Calu3 (cell line): ENCODE results near the gene PIK3C3. TPM values are rescaled to one million over a fixed set of nuclear protein-coding genes. Genes with fewer than 3 reads are reported as not detected.

Source experiments
- BruUV-seq: library from RNA; stranded (reverse); fragments of 400-500 nt; replicated peaks from 2 replicates; lab custom pipeline; 2021; lab: Mats Ljungman, UMichigan
- CTCF ChIA-PET: fragments of 300-600 bp; sonication (Branson Sonifier 250); formaldehyde crosslinking; loops from one replicate; lab custom pipeline; 2022; ENCODE audit warnings: antibody characterized with exemption; lab: Charles Lee
- DNase-seq: peaks from one replicate; pipeline ENCODE4 v3.0.0; 2022
- H3K27ac Mint-ChIP-seq: one replicate; pipeline ENCODE4 v1.8.0; 2022; ENCODE audit warnings: mixed read lengths; ENCODE audit not compliant: unreplicated experiment
- H3K27me3 Mint-ChIP-seq: one replicate; pipeline ENCODE4 v1.8.0; 2022; ENCODE audit warnings: mixed read lengths; ENCODE audit not compliant: unreplicated experiment
- H3K36me3 Mint-ChIP-seq: one replicate; pipeline ENCODE4 v1.8.0; 2022; ENCODE audit warnings: mild to moderate bottlenecking, moderate library complexity, mixed read lengths; ENCODE audit not compliant: insufficient read depth, unreplicated experiment
- H3K4me1 Mint-ChIP-seq: one replicate; pipeline ENCODE4 v1.8.0; 2022; ENCODE audit warnings: mild to moderate bottlenecking, low read depth, mixed read lengths; ENCODE audit not compliant: unreplicated experiment
- H3K4me3 Mint-ChIP-seq: one replicate; pipeline ENCODE4 v1.8.0; 2022; ENCODE audit warnings: mild to moderate bottlenecking, low read depth, moderate library complexity, mixed read lengths; ENCODE audit not compliant: unreplicated experiment
- H3K9me3 Mint-ChIP-seq: one replicate; pipeline ENCODE4 v1.8.0; 2022; ENCODE audit warnings: low read depth, mixed read lengths; ENCODE audit not compliant: unreplicated experiment
- CTCF ChIP-seq: fragments of 200-600 bp; IDR thresholded peaks from one replicate; pipeline ENCODE4 v1.8.0; 2022; ENCODE audit warnings: antibody characterized with exemption; ENCODE audit not compliant: unreplicated experiment
- intact Hi-C: fragments of 100-400 bp; cut with micrococcal nuclease; formaldehyde crosslinking; loops from one replicate; pipeline ENCODE4 v1.10.0; 2022; ENCODE audit not compliant: unreplicated experiment
- total RNA-seq: library from RNA; stranded (reverse); gene quantifications from 2 replicates; pipeline ENCODE4 v1.2.3, GENCODE V29; 2022

PIK3C3 gene
- total RNA-seq, 1 experiment from 2014 or later: 32.9 TPM

- BruUV-seq: no TSS peak
- Mint-ChIP-seq H3K9me3 (no peaks in the 10 kb centered on the region), H3K4me1 (no peaks in the 10 kb centered on the region), H3K4me3 (no peak overlapping the region), H3K27ac (no peak overlapping the region), H3K36me3 (peaks cover 5% of the 10 kb centered on the region), H3K27me3 (no peaks in the 10 kb centered on the region)
- TF ChIP-seq CTCF: no peak
- intact Hi-C loops: no loop called here
- CTCF ChIA-PET: no interaction called here
- no peak for DNase-seq
These were observed 17.3 kb downstream of the PIK3C3 start for GRCh38 chr18:41972067-41972925.

- Mint-ChIP-seq H3K36me3 (no peaks in the 10 kb centered on the region), H3K27ac (no peak overlapping the region), H3K4me3 (no peak overlapping the region), H3K27me3 (no peaks in the 10 kb centered on the region), H3K4me1 (no peaks in the 10 kb centered on the region), H3K9me3 (no peaks in the 10 kb centered on the region)
- DNase-seq: no peak
- CTCF ChIA-PET: no interaction called here
- intact Hi-C loops: no loop called here
- TF ChIP-seq CTCF: no peak
- no TSS peak for BruUV-seq
These were observed 18.9 kb downstream of the PIK3C3 start for GRCh38 chr18:41973983-41974382.

GRCh38 chr18:41974796-41975201, 19.8 kb downstream of the PIK3C3 start:
- intact Hi-C loops: no loop called here
- no peak for DNase-seq
- Mint-ChIP-seq H3K4me1 (no peaks in the 10 kb centered on the region), H3K4me3 (no peak overlapping the region), H3K27me3 (no peaks in the 10 kb centered on the region), H3K36me3 (no peaks in the 10 kb centered on the region), H3K9me3 (no peaks in the 10 kb centered on the region), H3K27ac (no peak overlapping the region)
- CTCF ChIA-PET: no interaction called here
- no TSS peak for BruUV-seq
- TF ChIP-seq CTCF: no peak

- TF ChIP-seq CTCF: no peak
- no peaks in the 10 kb centered on the region for H3K36me3 Mint-ChIP-seq
- no peak for DNase-seq
- H3K4me3 Mint-ChIP-seq: no peak overlapping the region
- H3K4me1 Mint-ChIP-seq: no peaks in the 10 kb centered on the region
- intact Hi-C loops: no loop called here
- H3K27me3 Mint-ChIP-seq: no peaks in the 10 kb centered on the region
- BruUV-seq: no TSS peak
- CTCF ChIA-PET: no interaction called here
- no peaks in the 10 kb centered on the region for H3K9me3 Mint-ChIP-seq
- H3K27ac Mint-ChIP-seq: no peak overlapping the region
These were observed 20.2 kb downstream of the PIK3C3 start for GRCh38 chr18:41975284-41975683.
